GM11168 (cell line): Measurements from ENCODE around the gene CCNI.
"Not testable (repeated sequence)": the region's sequence is repeated elsewhere in the genome, so short reads cannot be mapped to it uniquely, and the experiment has no call there.

Source experiments
- in situ Hi-C: fragments of 300-500 bp; cut with MboI; formaldehyde crosslinking; loops from one replicate; pipeline ENCODE4 v1.12.0; 2022; ENCODE audit warnings: low sequenced_read_pairs; ENCODE audit not compliant: unreplicated experiment

The CCNI gene

DNA sequence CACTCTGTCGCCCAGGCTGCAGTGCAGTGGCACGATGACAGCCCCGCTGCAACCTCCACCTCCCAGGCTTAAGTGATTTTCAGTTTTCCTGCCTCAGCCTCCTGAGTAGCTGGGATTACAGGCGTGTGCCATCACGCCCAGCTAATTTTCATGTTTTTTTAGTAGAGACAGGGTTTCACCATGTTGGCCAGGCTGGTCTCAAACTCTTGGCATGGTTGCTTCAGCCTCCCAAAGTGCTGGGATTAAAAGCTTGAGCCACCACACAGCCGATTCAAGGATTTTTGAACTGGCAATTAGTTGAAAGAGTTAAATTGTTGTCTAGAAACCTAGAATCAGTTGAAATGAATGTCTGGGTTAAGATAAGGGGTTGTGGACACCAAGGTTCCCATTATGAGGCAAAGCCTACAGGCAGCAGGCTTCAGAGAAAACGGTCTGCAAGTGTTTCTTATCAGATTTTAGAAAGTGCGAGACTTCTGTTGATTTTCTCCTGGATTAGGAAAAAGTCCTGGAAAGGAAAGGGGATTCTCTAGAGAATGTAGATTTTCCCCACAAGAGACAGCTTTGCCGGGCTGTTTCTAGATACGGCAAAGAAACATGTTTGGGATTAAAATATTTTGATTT, 8.3 kb upstream of the CCNI start:
- in situ Hi-C loops = no loop called here

GRCh38 chr4:77082886-77083608, 7.3 kb upstream of the CCNI start:
- in situ Hi-C loops = no loop called here

GRCh38 chr4:77080806-77081205, 5.0 kb upstream of the CCNI start:
- in situ Hi-C loops = not testable (repeated sequence)

DNA sequence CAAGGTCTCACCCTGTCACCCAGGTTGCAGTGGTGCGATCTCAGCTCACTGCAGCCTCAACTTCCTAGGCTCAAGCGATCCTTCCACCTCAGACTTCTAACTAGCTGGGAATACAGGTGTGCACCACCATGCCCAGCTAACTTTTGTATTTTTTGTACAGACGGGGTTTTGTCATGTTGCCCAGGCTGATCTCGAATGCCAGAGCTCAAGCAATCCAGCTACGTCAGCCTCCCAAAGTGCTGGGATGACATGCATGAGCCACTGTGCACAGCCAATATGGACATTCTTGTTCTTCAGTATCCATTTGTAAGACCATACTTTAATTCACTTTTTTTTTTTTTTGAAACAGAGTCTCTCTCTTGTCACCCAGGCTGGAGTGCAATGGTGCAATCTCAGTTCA, 3.5 kb upstream of the CCNI start:
- in situ Hi-C loops = no loop called here

DNA sequence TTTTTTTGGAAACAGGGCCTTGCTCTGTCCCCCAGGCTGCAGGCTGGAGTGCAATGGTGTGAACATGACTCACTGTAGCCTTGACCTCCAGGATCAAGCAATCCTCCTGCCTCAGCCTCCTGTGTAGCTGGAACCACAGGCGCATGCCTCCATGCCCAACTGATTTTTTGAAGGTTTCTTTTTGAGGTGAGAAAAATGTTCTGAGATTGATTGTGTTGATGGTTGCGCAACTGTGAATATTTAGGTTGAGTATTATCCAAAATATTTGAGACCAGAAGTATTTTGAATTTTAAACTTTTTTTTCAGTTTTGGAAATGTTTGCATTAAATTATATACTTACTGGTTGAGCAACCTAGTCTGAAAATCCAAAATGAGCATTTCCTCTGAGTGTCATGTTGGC, 2.6 kb upstream of the CCNI start:
- in situ Hi-C loops = no loop called here

DNA sequence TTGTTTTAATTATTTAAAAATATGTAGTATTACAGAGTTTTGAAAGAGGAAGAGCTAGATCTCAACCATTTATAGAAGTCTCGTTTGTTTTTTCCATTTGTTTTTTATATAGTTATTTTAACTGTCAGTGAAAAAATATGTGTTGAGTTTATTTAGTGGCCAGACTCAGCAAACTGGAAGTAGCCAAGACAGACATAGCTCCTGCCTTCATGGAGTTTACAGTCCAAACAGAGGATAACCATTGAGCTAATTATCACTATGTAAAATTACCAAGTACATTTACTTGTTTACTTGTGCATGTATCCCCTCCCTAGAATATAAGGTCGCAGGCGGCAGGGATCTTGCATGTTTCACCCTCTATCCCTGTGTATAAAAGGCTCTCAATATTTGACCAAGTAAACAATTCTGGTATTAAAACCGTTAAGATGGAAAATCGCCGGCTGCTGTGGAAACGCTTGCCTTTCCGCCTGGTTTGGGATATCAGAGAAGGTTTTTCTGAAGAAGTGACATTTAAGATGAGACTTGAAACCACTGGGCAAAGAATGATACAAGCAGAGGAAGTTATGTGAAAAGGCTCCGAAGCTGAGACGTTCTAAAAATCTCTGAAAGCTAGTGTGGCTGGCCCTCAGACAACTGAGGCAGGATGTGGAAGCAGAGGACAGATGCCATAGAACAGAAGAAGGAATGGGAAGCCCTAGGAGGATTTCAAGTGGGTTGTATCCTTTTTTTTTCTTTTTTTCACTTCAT, 1.3 kb upstream of the CCNI start:
- in situ Hi-C loops = no loop called here

DNA sequence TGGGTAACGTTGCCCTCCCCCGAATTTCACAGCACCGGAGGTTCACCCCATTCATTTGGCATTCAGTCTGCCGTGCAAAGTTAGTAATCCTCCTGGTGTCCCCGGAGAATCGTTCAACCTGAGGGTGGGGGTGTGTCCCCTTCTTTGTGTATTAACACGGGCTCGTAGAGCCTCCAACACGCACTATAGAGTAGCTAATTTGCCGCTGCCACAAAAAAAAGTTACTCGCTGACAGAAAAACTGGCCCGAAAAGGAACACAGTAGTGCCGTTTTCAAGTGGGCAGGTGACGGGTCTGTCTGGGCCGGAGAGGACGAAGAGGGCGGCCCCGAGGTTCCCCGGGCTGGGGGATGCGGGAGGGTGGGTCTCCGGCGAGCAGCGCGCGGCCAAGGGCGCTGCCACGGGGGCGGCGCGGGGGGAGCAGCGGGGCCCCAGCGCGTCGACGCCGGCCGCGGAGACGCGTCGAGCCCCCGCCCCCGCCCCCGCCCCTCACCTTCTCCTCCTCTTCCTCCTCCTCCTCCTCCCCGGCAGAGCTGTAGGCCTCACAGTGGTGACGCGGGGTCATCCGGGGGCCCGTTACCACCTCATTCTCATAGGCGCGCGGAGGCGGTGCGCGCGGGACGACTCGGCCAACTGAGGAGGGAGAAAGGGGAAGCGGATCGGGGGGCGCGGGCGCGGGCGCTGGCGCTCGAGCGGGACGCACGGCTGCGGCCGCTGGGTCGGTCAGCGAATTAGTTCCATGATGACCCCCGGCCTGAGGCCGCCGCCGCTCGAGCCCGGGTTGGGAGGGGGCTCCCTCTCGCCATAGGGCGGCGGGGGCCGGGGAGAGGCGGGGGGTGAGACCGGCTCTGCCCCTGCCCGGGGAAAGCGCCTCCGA, 571 bp downstream of the CCNI start:
- in situ Hi-C loops = no loop called here

DNA sequence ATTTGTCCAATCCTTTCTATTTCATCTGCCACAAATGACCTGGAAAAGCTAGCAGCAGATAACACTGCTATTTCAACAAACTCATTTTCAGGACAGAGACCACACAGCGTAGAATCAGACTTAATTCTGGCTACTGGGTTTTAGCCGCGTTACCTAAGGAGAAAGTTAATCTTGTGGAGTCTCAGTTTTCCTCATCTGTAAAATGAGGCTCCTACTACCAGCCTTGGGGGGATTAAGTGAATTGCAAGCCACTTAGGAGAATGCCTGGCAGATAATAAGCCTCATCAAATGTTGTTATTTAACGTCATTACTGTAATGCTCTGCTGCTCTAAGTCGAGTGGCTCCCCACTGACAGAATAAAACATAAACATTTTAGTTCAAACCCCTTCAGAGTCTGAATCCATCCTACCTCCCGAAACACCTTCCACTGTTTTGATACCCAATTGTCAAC, 1.4 kb downstream of the CCNI start:
- in situ Hi-C loops = no loop called here

DNA sequence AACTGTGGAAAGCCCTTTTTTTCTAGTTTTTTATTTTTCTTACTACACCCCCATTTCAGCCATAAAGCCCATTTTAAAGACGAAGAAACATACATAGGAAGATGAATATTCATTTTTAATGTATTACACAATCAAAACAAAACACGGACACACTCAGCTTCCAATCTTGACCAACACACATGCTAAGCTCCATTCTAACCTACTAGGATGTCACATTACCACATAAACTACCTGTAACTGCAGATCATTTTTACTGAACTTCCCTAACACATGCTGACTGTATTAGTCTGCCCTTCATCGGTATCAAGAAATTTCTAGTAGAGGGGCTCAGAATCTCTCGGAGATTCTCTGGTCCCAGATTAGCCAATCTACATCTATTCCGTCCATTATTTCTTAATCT, 1.8 kb downstream of the CCNI start:
- in situ Hi-C loops = no loop called here

DNA sequence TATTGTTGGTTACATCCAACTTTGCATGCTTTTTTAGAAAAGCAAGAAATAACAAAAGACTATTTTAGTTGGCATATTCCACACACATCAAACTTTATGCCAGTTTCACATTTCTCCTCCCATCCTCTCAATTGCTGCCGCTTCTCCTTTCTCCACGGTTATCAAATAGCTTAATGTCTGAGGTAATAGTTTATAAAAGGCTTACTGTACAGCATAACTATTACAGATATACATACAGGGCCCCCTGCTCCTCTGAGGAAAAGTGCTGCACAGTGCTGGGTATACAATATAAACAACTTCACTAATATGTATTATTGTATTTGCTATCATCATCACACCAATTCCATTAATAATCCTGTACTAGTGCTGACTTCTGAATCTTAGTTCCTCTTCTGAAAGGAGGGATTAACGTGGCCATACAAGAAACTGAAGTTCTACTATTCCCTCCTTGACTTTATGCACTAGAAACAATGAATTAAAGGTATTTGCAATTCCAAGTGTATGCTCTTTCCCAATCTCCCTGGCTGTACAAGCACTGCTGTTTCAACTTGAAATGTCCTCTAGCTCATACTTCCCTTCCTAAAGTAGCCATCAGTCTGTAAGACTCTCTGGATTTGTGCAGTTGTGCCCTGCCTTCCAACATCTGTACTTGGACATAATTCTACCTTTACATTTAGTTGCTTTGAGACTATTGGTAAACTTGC, 2.5 kb downstream of the CCNI start:
- in situ Hi-C loops = no loop called here

DNA sequence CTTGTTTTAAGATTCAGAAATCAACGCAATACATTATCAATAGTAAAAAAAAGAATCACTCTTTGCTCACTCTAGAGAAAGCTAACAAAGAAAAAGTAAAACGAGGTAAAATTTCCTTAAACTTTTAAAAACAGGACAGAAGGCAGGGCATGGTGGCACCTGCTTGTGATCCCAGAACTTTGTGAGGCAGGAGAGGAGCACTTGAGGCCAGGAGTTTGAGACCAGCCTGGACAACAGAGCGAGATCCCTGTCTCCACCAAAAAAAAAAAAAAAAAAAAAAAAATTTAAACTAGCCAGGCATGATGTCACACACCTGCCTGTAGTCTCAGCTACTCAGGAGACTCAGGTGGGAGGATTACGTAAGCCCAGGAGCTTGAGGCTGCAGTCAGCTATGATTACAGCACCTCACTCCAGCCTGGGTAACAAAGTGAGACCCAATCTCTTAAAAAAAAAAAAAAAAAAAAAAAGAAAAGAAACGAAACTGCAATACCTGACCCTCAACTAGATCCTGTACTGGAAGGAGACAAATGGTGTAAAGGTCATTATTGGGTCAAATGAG, 3.5 kb downstream of the CCNI start:
- in situ Hi-C loops = no loop called here

GRCh38 chr4:77069514-77069913, 6.3 kb downstream of the CCNI start:
- in situ Hi-C loops = not testable (repeated sequence)

- in situ Hi-C loops = no loop called here
These were observed 10.4 kb downstream of the CCNI start for GRCh38 chr4:77065382-77065781.

- in situ Hi-C loops = no loop called here
These were observed 12.9 kb downstream of the CCNI start for GRCh38 chr4:77062856-77063255.

- in situ Hi-C loops = no loop called here
These were observed 23.4 kb downstream of the CCNI start for GRCh38 chr4:77052352-77052751.

DNA sequence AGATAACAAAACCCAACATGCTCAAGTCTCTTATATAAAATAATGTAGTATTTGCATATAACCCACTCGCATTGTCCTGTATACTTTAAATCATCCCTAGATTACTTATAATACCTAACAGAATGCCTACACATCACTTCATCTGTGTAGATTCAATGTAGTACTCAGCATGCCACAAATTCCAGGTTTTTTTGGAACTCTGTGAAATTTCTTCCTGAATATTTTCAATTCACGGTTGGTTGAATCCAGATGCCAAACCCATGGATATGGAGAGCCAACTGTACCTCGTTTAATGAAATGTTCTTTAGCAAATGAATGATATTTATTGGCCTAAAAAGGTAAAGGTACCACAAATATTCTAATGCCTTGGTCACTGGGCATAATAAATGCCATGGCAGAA, 24.8 kb downstream of the CCNI start:
- in situ Hi-C loops = no loop called here

DNA sequence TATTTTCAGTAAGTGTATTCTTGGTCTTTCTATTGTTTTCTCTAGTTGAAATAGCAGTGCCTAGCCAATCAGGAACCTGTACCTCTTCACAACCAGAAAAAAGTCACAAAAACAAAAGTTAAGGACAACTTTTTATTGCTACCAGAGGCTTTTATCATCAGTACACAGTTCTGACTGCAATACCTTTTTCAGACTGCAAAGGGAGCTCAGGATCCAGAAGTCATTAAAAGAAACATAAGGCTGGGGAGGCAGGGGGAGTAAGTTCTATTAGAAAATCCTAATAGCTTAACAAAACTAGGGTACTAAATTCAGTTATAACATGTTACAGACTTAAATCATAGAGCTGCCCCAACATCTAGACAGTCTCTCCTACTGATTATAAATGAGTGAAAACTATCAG, 28.8 kb downstream of the CCNI start:
- in situ Hi-C loops = no loop called here

DNA sequence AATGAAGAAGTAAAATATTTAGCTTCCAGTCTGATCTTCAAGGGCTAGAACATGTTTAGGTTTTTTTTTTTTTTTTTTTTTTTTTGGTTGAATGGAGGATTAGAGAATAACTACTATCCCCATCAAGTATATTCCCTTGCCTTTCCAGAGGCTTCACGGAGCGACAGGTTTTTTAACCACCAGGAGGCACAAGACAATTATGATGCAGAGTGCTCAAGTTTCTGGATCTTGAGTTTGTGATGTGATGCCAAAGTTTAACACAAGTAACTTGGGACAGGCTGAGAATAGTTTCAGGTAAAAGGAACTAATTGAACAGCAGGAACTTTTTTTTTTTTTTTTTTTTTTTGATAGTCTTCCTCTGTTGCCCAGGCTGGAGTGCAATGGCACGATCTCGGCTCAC, 30.3 kb downstream of the CCNI start:
- in situ Hi-C loops = no loop called here

DNA sequence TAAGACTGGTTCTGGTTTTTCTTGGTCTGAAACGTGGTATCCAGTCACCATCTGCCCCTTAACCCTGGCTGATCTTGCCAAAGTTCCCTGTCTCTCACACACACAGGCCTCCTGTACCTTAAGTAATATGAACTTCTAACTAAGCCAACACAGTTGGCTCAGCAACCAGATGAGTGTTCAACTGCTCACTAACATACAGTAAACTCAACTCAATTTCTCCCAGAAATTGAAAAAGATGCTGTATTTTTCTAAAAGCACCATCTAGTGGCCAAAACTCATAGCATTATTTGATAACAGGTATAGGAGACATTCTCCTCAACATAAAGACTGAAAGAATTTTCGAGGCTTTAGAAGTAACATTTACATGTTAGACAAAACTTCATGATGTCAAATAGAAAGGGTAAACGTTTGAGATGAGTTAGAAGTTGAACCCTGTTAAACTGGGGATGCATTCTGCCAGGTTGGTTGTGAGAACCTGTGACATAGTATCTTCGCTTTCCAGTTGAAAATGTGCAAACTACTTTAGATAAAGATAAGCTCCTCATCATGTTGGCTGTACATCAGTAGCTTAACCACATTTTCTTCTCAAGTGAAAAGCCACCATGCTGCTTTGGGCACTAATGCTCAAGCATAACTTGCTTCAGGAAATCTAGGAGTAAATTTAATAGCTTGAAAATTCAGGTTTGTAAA, 31.2 kb downstream of the CCNI start:
- in situ Hi-C loops = no loop called here
